ENCODE data around the gene INPP4B. TPM values are rescaled to one million over a fixed set of nuclear protein-coding genes. Genes with fewer than 3 reads are reported as not detected.

Gene INPP4B
- total and polyA plus RNA-seq, 2 of the 4 experiments (the other 2 are of a cell fraction), result 1.8 to 14.0 TPM

- Histone ChIP-seq H4K8ac (ENCODE audit: low read depth in 2 of 2, low read length in 2 of 2) (peak overlapping the region; percentile 83 to 98), H2AK5ac (ENCODE audit: low read depth, low read length) (no peak overlapping the region), H3K9ac (ENCODE audit: low read depth, low read length) (peak overlapping the region; percentile 61; the same call in 1 of the 2 replicates), H3K27me3 (ENCODE audit: control insufficient read depth, insufficient read depth, low read length) (no peaks in the 10 kb centered on the region), H3K14ac (replicated peaks; ENCODE audit: low read depth, low read length) (peak overlapping the region; percentile 98; the same call in 1 of the 2 replicates), H2BK5ac (ENCODE audit: low read depth, low read length, poor library complexity, severe bottlenecking) (peak overlapping the region; percentile 97), H3K36me3 (ENCODE audit: control insufficient read depth, insufficient read depth, low read length) (no peaks in the 10 kb centered on the region), H3K79me1 (ENCODE audit: low read depth in 1 of 2, low read length in 2 of 2) (peaks cover 0 to 11% of the 10 kb centered on the region in 2 experiments; a peak in 2 of 4 replicates), H2AFZ (replicated peaks; ENCODE audit: low read length, poor library complexity) (no peak overlapping the region), H3K56ac (ENCODE audit: extremely low read depth, insufficient read depth, low read length) (peak overlapping the region; percentile 93), H4K91ac (ENCODE audit: insufficient read depth, low read depth, low read length) (peak overlapping the region; percentile 99), H2BK120ac (ENCODE audit: low read depth, low read length) (peak overlapping the region; percentile 100), H2AK9ac (replicated peaks; ENCODE audit: low read depth, low read length, poor library complexity) (no peak overlapping the region), H4K20me1 (ENCODE audit: insufficient read depth, low read length) (no peaks in the 10 kb centered on the region), H3K18ac (ENCODE audit: low read depth, low read length) (peak overlapping the region; percentile 100), H4K5ac (ENCODE audit: low read depth, low read length) (peak overlapping the region; percentile 93), H3K4me3 (ENCODE audit: insufficient read depth, low read depth, low read length) (no peak overlapping the region), H2BK15ac (ENCODE audit: low read depth, low read length) (no peak overlapping the region; the same call in 2 of the 3 replicates), H3K4me1 (ENCODE audit: control insufficient read depth, insufficient read depth, low read length) (peaks cover 23% of the 10 kb centered on the region), H3K4me2 (ENCODE audit: low read depth, low read length) (peak overlapping the region; percentile 55; the same call in 1 of the 2 replicates), H3K9me1 (ENCODE audit: insufficient read depth, low read length) (peaks cover 8% of the 10 kb centered on the region), H2BK20ac (ENCODE audit: low read depth, low read length) (peak overlapping the region; percentile 99; the same call in 1 of the 2 replicates), H3K9me3 (ENCODE audit: control insufficient read depth, insufficient read depth, low read length) (no peaks in the 10 kb centered on the region), H3K27ac (ENCODE audit: insufficient read depth, low read length) (peak overlapping the region; percentile 93; the same call in 1 of the 2 replicates), H3K4ac (ENCODE audit: low read depth, low read length) (peak overlapping the region; percentile 97; the same call in 1 of the 2 replicates), H3K23ac (ENCODE audit: low read depth, low read length) (0 out of 2 replicates have a peak overlapping the region, but pooled peaks have one; percentile 98)
- no CpG with 5 or more reads among the region's 3 CpGs for WGBS, 2 experiments (ENCODE audit: extremely low coverage in 2 of 2, insufficient read length in 1 of 2)
- ChIA-PET POLR2A (ENCODE audit: unreplicated experiment) (interaction anchor here (0.6 to 1.3 kb wide), 2 partner anchors 9 to 143 kb away, joined by 3 read pairs; no protein-coding TSS in a partner anchor), CTCF (no interaction called here)
- intact Hi-C loops (cut with micrococcal nuclease), result loop anchor here (5.0 to 10.0 kb wide), 2 partner anchors 138 to 921 kb away; no protein-coding TSS in a partner anchor
- TF ChIP-seq POLR2A (IDR thresholded peaks at IDR 0.05; ENCODE audit: low read depth, low read length) (no peak), FOS (IDR thresholded peaks at IDR 0.05; ENCODE audit: low read depth, low read length) (peak; percentile 78)
- peak; percentile 47 for ATAC-seq (ENCODE audit: low read depth)
- no TSS peak for BruUV-seq (replicated peaks)
- peak; percentile 75 for DNase-seq
- dilution Hi-C loops (cut with HindIII; ENCODE audit: low sequenced_read_pairs, unreplicated experiment), result no loop called here
- in situ Hi-C loops (cut with MboI; ENCODE audit: low sequenced_read_pairs), result no loop called here
Observed at GRCh38 chr4:142265536-142265935, 580.6 kb downstream of the INPP4B start.
